HG02610 (cell line): ENCODE data around the gene GPR146.
"Not testable (repeated sequence)": the region's sequence is repeated elsewhere in the genome, so short reads cannot be mapped to it uniquely, and the experiment has no call there.

Source experiments
- ATAC-seq: cut with Tn5 transposase; IDR thresholded peaks from one replicate; pipeline ENCODE4 v1.9.1; 2021; ENCODE audit warnings: mild to moderate bottlenecking, moderate library complexity; ENCODE audit not compliant: unreplicated experiment

Gene GPR146

GRCh38 chr7:1024876-1025742 lies 19.2 kb upstream of the GPR146 start:
- no peak for ATAC-seq

GRCh38 chr7:1025743-1026581 lies 18.4 kb upstream of the GPR146 start:
- no peak for ATAC-seq

- ATAC-seq = no peak
These were observed 17.6 kb upstream of the GPR146 start for GRCh38 chr7:1026721-1027161.

GRCh38 chr7:1027242-1028043 lies 16.9 kb upstream of the GPR146 start:
- ATAC-seq = peak; percentile 1

GRCh38 chr7:1028044-1028770 lies 16.1 kb upstream of the GPR146 start:
- peak; percentile 40 for ATAC-seq

GRCh38 chr7:1028775-1029636 lies 15.3 kb upstream of the GPR146 start:
- ATAC-seq = no peak

GRCh38 chr7:1029637-1030443 lies 14.5 kb upstream of the GPR146 start:
- no peak for ATAC-seq

GRCh38 chr7:1030444-1031070 lies 13.8 kb upstream of the GPR146 start:
- ATAC-seq = no peak

GRCh38 chr7:1031716-1032455 lies 12.5 kb upstream of the GPR146 start:
- no peak for ATAC-seq

- no peak for ATAC-seq
These were observed 11.7 kb upstream of the GPR146 start for GRCh38 chr7:1032536-1033181.

- ATAC-seq = no peak
These were observed 10.7 kb upstream of the GPR146 start for GRCh38 chr7:1033546-1034145.

- not testable (repeated sequence) for ATAC-seq
These were observed 9.6 kb upstream of the GPR146 start for GRCh38 chr7:1034769-1035168.

GRCh38 chr7:1036164-1036928 lies 8.0 kb upstream of the GPR146 start:
- not testable (repeated sequence) for ATAC-seq

- ATAC-seq = not testable (repeated sequence)
These were observed 4.1 kb upstream of the GPR146 start for GRCh38 chr7:1040233-1040632.

- no peak for ATAC-seq
These were observed 3.6 kb upstream of the GPR146 start for GRCh38 chr7:1040790-1041189.
